Peyer's patch (tissue), 4 donors: ENCODE results near the gene CLUH.

Experiments
- CTCF ChIP-seq, 6 experiments: fragments of 450-650 bp in 4 of 6; fragments of 200-600 bp in 2 of 6; sonication (generic) in 1 of 6; IDR thresholded peaks; one replicate each; pipeline ENCODE4 v1.5.1; 2017 to 2019; ENCODE audit warnings: antibody characterized with exemption in 6 of 6, mild to moderate bottlenecking in 3 of 6, moderate library complexity in 1 of 6
- POLR2A ChIP-seq, 2 donors: fragments of 450-650 bp; IDR thresholded peaks; one replicate each; pipeline ENCODE4 v1.5.1; 2017; ENCODE audit warnings: antibody characterized with exemption in 2 of 2, mild to moderate bottlenecking in 2 of 2, moderate library complexity in 2 of 2

- no peak for TF ChIP-seq CTCF (IDR thresholded peaks at IDR 0.05)
- TF ChIP-seq POLR2A (IDR thresholded peaks at IDR 0.05) = no peak
Measured at GRCh38 chr17:2706911-2707510, 4.6 kb downstream of the CLUH start.
